Hepatic stellate cell (primary cell): Measurements from ENCODE around the gene F13A1.

Experiments
- DNase-seq: peaks from one replicate; pipeline ENCODE4 v3.0.0; 2011; ENCODE audit warnings: low spot score

Gene F13A1

GRCh38 chr6:6319952-6320811 is at the start of gene F13A1:
TSS of gene F13A1 (minus strand) at chr6:6320662. CDS start at chr6:6318664, 1,998 bp downstream.
- no peak for DNase-seq

- DNase-seq = no peak
These were observed 48.2 kb upstream of the F13A1 start for GRCh38 chr6:6368684-6369052.

GRCh38 chr6:6368040-6368683 is 47.7 kb upstream of the F13A1 start:
- no peak for DNase-seq

- DNase-seq = no peak
These were observed 46.3 kb upstream of the F13A1 start for GRCh38 chr6:6366803-6367202.

GRCh38 chr6:6365242-6365641 is 44.8 kb upstream of the F13A1 start:
- DNase-seq = no peak

GRCh38 chr6:6362056-6362840 is 41.8 kb upstream of the F13A1 start:
- no peak for DNase-seq

- no peak for DNase-seq
These were observed 37.1 kb upstream of the F13A1 start for GRCh38 chr6:6357530-6357929.

- DNase-seq = no peak
These were observed 36.6 kb upstream of the F13A1 start for GRCh38 chr6:6357032-6357431.

GRCh38 chr6:6352772-6353171 is 32.3 kb upstream of the F13A1 start:
- DNase-seq = no peak

- no peak for DNase-seq
These were observed 31.1 kb upstream of the F13A1 start for GRCh38 chr6:6351511-6352025.

GRCh38 chr6:6350696-6351095 is 30.2 kb upstream of the F13A1 start:
- DNase-seq = no peak

- no peak for DNase-seq
These were observed 27.8 kb upstream of the F13A1 start for GRCh38 chr6:6348256-6348655.

- DNase-seq = no peak
These were observed 26.1 kb upstream of the F13A1 start for GRCh38 chr6:6346427-6347023.

GRCh38 chr6:6333501-6333900 is 13.0 kb upstream of the F13A1 start:
- DNase-seq = no peak

GRCh38 chr6:6332811-6333244 is 12.4 kb upstream of the F13A1 start:
- DNase-seq = no peak

- DNase-seq = no peak
These were observed 11.6 kb upstream of the F13A1 start for GRCh38 chr6:6331946-6332601.

GRCh38 chr6:6331393-6331792 is 10.9 kb upstream of the F13A1 start:
- DNase-seq = no peak

GRCh38 chr6:6330407-6330806 is 9.9 kb upstream of the F13A1 start:
- no peak for DNase-seq

- no peak for DNase-seq
These were observed 8.0 kb upstream of the F13A1 start for GRCh38 chr6:6328451-6328850.

GRCh38 chr6:6323352-6323751 is 2.9 kb upstream of the F13A1 start:
- DNase-seq = no peak

- DNase-seq = no peak
These were observed 439 bp upstream of the F13A1 start for GRCh38 chr6:6320901-6321300.
